GM21737 (cell line): ENCODE data around the gene FUBP1.
A peak's percentile ranks its signal among the peaks of the same experiment; 100 is the strongest.
"Not testable (repeated sequence)": the region's sequence is repeated elsewhere in the genome, so short reads cannot be mapped to it uniquely, and the experiment has no call there.

ENCODE experiments used
- ATAC-seq: cut with Tn5 transposase; IDR thresholded peaks from one replicate; pipeline ENCODE4 v1.9.1; 2021; ENCODE audit warnings: mild to moderate bottlenecking, moderate library complexity; ENCODE audit not compliant: unreplicated experiment

FUBP1 gene, protein sequence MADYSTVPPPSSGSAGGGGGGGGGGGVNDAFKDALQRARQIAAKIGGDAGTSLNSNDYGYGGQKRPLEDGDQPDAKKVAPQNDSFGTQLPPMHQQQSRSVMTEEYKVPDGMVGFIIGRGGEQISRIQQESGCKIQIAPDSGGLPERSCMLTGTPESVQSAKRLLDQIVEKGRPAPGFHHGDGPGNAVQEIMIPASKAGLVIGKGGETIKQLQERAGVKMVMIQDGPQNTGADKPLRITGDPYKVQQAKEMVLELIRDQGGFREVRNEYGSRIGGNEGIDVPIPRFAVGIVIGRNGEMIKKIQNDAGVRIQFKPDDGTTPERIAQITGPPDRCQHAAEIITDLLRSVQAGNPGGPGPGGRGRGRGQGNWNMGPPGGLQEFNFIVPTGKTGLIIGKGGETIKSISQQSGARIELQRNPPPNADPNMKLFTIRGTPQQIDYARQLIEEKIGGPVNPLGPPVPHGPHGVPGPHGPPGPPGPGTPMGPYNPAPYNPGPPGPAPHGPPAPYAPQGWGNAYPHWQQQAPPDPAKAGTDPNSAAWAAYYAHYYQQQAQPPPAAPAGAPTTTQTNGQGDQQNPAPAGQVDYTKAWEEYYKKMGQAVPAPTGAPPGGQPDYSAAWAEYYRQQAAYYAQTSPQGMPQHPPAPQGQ

DNA sequence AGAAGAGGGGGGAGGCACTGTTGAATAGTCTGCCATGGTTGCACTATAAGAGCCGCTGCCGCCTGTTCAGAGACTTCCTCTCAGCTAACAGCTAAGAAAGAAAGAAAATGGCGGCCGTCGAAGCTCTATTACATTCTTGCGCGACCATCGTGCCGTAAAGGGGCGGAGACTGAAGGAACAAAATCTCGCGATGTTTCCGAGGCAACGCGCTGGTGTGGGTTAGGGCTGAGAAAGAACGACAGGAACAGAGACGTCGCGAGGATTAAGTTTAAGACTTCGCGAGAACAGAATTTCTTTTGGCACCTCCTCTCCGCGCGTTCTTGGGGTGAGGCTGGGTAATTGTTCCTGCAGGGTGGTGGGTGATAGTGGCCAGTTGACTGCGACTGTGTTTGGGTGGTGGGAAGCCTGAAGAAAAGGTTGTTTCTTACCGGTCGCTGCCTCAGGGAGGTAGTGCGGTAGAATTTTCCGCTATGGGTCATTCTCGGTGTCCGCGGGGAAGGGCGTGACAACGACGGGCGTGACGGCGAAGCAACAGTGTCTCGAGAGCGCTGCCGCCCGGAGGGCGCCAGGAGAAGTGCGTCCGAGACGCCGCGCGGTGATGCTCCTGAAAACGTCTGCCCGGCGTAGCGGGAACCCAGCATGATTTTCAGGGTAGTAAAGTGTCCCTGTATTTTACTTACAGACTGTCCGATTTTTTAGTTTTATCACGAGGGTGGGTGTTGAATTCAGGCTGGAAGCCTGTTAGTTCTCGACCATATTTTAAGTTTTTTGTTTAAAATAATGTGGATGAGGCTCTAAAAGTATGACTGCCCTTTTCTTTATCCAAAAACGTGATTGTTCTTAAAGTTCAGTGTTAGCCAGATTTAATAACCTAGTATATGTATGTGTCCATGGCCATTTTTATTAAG lies at the start of gene FUBP1:
Gene FUBP1 (minus strand): TSS at position 104 of the 908 bp plus-strand sequence. CDS start 68 bp downstream, at position 36.
- peak; percentile 74 for ATAC-seq

DNA sequence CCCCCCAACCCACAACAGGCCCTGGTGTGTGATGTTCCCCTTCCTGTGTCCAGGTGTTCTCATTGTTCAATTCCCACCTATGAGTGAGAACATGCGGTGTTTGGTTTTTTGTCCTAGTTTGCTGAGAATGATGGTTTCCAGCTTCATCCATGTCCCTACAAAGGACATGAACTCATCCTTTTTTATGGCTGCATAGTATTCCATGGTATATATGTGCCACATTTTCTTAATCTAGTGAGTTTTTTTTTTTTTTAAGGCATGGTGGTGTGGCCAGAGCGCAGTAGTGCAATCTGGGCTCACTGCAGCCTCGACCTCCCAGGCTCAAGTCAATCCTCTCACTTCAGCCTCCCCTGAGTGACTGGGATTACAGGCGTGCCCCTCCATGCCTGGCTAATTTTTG lies 42.3 kb upstream of the FUBP1 start:
- ATAC-seq, result not testable (repeated sequence)

DNA sequence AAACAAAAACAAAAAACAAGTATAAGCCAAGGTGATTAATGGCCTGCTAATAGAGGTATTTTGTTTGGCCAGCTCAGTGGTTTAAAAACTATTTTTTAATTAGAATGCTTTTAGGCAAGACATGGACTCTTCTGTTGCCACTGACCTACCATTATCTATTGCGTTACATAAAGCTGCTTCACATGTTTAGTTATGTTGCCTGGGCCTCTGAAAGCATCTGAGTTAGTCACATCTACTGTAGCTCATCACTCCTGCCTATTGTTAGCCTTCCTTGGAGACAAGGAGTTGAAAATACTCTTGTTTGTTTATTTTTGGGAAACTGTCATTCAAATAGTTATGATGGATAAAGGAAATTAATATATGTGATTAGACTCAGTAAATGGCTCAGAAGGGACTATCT lies 40.2 kb upstream of the FUBP1 start:
- ATAC-seq, result no peak

DNA sequence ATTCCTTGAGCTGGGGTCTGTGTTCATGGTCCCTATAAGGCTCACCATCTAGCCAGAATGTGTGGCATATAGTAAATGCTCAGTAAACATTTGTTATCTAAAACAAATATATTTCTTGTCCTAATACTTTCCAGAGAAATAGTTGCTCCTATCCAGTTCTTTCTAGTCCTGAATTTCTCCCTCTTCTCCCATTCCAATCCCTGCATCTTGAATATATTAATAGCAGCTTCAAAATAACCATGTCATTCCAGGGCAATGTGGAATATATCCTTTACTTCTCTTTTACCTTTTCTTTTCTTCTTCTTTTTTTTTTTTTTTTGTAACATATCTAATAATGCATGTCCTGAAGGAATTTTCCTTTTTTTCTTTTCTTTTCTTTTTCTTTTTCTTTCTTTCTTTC lies 36.3 kb upstream of the FUBP1 start:
- no peak for ATAC-seq

DNA sequence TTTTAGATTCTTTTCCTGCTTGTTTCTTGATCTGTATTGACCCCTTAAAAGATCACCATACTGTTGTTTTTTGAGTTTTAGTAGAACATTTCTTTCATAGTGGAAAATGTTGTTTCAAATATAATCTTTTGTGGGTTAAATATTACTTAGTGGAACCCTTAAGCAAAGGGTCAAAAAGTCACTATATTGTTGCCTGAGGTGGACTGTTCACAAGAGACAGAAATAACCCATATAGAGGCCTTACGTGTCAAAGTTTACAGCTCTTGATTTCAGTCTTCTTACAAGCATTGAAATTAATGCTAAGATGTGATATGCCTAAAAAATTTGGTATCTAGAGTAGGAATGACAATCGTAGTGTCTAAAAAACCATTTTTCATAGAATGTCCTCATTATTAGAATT lies 32.2 kb upstream of the FUBP1 start:
- ATAC-seq, result no peak

DNA sequence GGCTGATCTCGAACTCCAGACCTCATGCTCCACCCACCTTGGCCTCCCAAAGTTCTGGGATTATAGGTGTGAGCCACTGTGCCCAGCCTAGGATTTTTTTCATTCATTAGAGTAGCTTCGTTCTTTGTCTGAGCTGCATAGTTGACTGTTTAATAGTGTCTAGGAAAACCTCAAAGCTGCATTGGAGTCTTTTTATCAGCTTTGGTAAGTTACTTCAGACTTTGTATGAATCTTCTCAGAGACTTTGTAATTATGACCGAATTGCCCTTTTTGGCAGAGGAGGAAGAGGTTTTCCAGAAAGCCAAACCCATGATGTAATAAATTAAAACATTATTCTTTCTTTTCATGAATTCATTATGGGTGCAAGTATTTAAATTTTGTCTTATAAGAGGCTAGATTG lies 31.0 kb upstream of the FUBP1 start:
- no peak for ATAC-seq

DNA sequence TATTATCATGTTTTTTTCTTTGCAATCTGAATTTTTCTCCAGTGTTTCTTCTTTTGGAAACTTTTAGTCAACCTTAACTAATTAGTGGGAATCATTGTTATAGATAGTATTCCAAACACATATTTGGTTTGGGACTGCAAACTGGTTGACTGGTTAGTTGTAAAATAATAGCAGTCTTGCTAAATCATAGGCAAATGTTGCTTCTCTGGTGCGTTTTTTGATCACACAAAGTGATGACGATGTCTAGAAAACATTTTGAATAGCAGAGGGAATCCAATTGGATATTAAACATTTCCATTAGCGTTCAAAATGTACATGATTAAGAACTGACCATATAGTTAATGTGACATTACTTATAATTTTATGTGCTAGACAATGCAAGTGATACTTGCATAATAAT lies 30.4 kb upstream of the FUBP1 start:
- no peak for ATAC-seq

DNA sequence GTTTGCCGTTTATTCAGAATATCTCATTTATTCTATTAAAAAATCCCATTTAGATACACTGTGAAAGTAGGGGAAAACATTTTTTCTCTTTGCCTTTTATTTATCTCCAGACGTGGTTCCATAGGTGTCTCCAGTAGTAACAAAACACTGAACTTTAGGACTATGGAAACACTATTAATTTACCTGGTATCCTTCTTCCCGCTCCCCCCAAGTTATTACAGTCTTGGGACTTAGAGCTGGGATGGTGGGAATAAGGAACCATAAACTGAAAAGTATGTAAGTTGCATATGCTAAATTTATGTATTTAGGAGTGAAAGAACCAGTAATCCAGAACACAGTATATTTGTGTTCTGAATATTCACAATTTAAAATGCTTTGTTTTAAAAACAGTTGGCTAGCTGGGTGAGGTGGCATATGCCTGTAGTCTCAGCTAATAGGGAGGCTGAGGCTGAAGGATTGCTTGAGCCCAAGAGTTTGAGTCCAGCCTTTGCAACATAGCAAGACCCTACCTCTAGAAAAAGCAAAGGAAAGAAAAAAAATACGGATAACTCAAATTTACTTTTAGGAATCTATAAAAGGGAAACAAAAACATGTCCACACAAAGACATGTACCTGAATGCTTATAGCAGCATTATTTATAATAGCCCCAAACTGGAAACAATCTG lies 28.9 kb upstream of the FUBP1 start:
- no peak for ATAC-seq

DNA sequence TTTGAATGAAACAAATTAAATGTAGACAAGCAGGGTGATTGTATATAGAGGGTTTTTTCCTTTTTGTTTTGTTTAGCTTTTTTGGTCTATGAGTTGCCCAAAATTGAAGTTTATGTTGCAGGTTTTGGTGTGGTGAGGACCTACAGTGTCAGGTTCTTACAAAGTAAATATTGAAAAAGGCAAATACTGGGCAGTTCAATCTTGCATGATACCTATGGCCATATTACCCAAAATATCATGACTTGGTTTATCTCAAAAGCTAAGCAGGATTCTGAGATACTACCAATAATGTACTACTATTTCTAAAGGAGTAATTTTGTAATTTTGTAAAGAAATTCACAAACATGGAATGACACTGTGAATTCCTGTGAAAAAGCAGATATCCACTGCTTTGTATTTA lies 27.6 kb upstream of the FUBP1 start:
- ATAC-seq, result no peak

DNA sequence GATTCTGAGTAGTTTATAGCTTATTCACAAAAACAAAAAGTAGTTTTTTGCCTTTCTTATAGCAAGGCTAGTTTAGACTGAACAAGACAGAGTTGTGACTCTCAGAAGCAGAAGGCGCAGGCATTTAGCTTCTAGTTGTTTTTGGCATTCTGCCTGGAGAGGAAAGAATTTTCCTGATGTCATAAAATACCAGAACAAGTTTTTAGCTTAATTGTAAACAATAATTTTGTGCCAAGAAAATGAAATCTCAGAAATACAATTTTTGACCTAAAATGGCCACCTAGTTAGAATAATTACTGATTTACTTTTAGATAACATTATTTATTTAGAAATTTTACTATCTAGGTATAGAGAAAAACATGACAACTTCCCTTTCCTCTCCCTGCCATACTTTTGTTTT lies 26.9 kb upstream of the FUBP1 start:
- ATAC-seq, result no peak

DNA sequence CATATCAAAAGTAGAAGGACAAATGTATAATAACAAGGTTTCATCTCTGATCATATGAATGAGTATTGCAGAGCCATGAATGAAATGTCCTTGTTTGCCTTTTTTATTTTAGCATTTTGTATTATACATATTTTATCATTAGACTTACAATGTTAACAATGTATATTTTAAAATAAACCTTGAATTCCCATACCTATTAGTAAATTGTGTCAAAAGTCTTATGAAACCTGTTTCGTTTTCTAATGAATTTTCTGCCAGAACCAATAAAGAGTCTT lies 26.5 kb upstream of the FUBP1 start:
- no peak for ATAC-seq

DNA sequence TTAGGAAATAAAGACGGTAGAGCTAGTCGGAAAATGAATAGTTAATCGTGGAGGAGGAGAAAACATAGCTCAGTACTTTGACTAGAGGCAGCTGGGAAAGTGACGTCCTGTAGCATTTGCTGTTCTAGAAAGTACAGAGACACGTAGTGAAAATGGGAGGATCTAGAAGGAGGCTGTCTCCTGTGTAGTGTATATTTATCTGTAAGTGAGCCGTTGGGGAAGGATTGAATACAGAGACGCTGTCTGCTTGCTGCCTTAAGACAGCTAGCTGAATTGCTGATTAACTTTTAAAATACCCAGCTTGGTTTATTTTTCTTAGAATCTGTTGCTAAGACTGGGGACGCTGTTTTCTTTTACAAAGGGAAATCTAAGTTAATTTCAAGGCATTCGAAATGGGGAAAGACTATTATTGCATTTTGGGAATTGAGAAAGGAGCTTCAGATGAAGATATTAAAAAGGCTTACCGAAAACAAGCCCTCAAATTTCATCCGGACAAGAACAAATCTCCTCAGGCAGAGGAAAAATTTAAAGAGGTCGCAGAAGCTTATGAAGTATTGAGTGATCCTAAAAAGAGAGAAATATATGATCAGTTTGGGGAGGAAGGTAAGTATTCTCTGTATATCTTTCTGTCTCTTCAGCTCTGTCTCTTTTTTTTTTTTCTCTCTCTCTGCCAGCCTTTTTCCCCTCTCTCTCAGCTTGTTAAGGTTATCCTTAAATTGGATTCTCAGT lies 26.0 kb upstream of the FUBP1 start, which contains the start of gene DNAJB4:
Gene DNAJB4 (plus strand): TSS at position 221 of the 729 bp plus-strand sequence. CDS start 172 bp downstream, at position 393.
- peak; percentile 96 for ATAC-seq

DNA sequence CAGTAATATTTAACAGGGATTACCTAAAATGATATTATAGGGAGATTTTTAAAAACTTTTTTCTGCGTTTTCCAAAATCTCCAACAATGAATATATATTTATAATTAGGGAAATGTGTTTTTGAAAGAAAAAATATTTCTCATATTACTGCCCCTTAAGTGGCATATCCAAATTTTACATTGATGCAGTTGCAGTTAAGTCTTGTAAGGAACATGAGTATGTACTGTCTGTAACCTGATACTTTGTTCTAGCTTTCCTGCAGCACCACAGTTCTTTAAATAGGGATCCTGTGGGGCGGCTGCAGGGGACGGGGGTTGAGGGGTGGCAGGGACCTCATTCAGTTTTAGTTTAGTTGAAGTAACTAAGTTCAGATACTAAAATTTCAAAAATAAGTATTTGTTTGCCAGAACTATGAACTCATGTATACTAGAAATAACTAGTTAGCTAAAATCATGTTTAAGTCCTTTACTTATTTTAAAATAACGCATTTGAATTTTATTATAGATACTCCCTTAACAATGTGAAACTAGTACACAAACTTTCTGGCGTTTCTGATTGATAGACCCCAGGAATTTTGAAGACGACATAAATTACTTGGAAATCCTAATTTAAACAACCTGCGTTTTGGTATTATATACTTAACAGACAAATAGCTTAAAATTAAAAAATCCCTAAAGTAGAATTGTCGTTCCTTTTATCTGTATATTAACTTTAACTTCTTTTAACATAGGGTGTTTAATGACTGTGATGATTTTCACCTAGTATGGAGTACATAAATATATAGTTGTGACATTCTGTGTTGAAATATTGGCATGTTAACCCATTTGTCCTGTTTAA lies 25.2 kb upstream of the FUBP1 start:
- ATAC-seq, result peak; percentile 45

DNA sequence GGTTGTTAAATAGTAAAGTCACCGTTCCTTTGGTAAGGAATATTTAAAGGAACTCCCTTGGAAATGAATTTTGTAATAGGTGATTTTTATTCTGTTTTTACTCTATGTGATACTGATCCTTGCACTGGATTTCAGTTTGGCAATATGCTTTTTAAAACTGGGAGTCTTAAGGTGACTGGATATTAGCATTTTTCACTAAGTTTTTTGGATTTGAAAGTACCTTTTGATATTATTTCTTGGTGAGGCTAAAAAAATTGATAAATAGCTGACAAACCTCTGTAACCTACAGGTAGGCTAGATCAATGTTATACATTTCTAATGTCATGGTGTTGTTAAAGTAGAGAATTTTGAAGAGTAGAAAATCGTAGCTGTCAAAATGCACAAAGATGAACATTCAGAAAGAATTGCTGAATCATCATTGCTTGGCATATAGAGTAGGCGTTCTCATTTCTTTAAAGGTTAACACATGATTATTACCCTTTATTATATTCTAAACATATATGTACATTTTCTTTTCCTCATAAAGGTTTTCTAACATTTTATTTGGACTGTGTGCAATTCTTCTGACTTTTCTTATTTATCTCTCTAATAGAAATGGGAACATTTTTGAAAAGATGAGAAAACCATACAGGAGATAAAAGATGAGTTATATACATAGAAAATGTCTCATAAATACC lies 24.3 kb upstream of the FUBP1 start:
- ATAC-seq, result no peak

DNA sequence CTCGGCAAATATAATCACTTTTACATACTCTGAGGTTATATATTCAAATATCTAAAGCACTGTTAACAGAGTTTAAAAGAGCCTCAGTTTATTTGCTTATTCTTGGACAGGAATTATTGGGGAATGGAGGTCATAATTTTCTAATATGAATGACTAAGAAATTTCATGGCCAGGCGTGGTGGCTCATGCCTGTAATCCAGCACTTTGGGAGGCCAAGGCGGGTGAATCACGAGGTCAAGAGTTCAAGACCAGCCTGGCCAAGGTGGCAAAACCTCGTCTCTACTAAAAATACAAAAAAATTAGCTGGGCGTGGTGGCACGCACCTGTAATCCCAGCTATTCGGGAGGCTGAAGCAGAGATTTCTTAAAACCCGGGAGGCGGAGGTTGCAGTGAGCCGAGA lies 21.7 kb upstream of the FUBP1 start:
- ATAC-seq, result not testable (repeated sequence)

DNA sequence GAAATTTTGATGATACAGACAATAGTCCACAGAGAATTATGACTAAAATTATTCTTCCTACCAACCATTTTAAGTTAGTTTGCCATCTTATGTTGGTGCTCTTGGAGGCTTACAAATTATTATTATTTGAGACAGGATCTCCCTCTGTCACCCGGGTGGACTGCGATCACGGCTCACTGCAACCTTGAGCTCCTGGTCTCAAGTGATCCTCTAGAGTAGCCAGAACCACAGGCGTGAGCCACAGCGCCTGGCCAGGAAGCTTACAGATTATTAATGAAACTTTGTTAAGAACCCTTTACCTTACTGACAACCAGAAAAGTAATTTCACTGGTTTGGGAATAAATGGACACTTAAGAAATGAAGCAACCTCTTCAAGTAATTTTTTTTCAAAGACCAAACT lies 17.9 kb upstream of the FUBP1 start:
- no peak for ATAC-seq

DNA sequence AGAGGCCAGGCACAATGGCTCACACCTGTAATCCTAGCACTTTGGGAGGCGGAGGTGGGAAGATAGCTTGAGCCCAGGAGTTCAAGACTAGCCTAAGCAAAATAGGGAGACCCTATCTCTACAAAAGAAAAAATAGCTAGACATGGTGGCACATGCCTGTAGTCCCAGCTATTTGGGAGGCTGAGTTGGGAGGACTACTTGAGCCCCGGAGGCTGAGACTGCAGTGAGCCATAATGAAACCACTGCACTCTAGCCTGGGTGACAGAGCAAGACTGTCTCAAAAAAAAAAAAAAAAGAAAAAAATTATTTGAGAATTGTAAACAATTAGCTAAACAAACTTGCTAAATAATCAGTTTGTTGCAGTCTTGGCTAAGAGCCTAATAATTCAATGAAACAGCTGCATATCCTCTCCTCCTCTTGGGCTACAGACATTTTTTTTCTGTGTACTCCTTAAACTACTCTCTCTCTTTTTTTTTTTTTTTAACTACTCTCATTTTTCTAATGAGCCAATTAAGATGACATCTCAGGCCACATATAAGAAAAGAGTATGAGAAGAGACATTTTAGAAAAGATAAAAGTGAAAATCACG lies 15.3 kb upstream of the FUBP1 start:
- no peak for ATAC-seq

DNA sequence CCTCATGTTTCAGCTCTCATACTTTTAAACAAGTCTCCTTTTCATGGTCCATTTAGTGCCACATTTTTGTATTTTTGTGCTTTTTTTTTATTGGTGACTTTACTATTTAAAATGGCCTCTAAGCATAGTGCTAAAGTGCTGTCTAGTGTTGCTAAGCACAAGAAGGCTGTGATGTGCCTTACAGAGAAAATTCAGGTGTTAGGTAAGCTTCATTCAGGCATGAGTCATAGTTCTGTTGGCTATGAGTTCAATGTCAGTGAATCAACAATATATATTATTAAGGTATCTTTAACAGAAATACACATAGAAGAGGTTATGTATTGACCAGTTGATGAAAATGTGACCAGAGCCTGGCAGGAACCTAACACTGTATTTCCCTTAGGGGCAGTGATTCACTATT lies 12.8 kb upstream of the FUBP1 start:
- no peak for ATAC-seq
